Activated T-cell treated with anti-CD3 and anti-CD28 coated beads, Interleukin-2, amount 50 U/mL, for 72 hours (primary cell): ENCODE data around the gene CALN1. TPM values are rescaled to one million over a fixed set of nuclear protein-coding genes. Genes with fewer than 3 reads are reported as not detected.
"Not testable (repeated sequence)": the region's sequence is repeated elsewhere in the genome, so short reads cannot be mapped to it uniquely, and the experiment has no call there.

Source experiments
- ATAC-seq, 2 donors: fragments of 150-1000 bp; cut with Tn5 transposase; replicated peaks in 1 of 2; 2 replicates each; pipeline ENCODE4 v1.10.0; 2021; ENCODE audit warnings: moderate library complexity in 2 of 2, mild to moderate bottlenecking in 1 of 2
- DNase-seq, 2 donors: peaks; one replicate each; pipeline ENCODE4 v3.0.0; 2021 to 2022; ENCODE audit warnings: mixed read lengths in 1 of 2
- H3K27ac Mint-ChIP-seq: one replicate; pipeline ENCODE4 v1.8.0; 2022; ENCODE audit warnings: mild to moderate bottlenecking, moderate library complexity, mixed read lengths
- H3K27me3 Mint-ChIP-seq: one replicate; pipeline ENCODE4 v1.8.0; 2022; ENCODE audit warnings: low read depth, mixed read lengths
- H3K36me3 Mint-ChIP-seq, 2 donors: one replicate each; pipeline ENCODE4 v1.8.0; 2022; ENCODE audit warnings: mixed read lengths in 2 of 2, mild to moderate bottlenecking in 1 of 2; ENCODE audit not compliant: insufficient read depth in 2 of 2
- H3K4me1 Mint-ChIP-seq: one replicate; pipeline ENCODE4 v1.8.0; 2022; ENCODE audit warnings: low read depth, mixed read lengths
- H3K4me3 Mint-ChIP-seq, 2 donors: one replicate each; pipeline ENCODE4 v1.8.0; 2022; ENCODE audit warnings: mild to moderate bottlenecking in 2 of 2, mixed read lengths in 2 of 2, moderate library complexity in 2 of 2
- H3K9me3 Mint-ChIP-seq, 2 donors: one replicate each; pipeline ENCODE4 v1.8.0; 2022; ENCODE audit warnings: mixed read lengths in 2 of 2
- total RNA-seq, 2 donors: library from RNA; stranded (reverse); gene quantifications; one replicate each; pipeline ENCODE4 v1.2.3, GENCODE V29; 2022

CALN1 gene
- total RNA-seq, 2 donors from 2014 or later, result 0.86 TPM; not detected in 1

DNA sequence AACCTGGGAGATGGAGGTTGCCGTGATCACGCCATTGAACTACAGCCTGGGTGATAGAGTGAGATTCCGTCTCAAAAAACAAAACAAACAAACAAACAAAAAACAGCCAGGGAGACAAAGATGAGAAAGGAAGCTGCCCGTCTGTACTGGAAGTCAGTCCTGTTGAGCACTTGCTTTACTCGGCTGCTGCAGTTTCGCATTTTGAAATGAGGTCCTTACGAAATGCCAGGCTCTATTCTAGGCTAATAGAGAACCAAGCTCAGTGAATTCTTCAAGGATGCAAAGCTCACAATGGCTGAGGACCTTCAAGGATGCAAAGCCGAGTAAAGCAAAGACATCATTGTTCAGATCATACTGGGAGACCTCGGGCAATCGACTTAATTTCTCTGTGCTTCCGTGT lies 333.3 kb downstream of the CALN1 start:
- no peak for ATAC-seq
- no peaks in the 10 kb centered on the region for H3K4me1 Mint-ChIP-seq
- DNase-seq, result no peak
- H3K36me3 Mint-ChIP-seq, result no peaks in the 10 kb centered on the region
- H3K4me3 Mint-ChIP-seq, result no peak overlapping the region
- peaks cover 2 to 8% of the 10 kb centered on the region in 2 donors for H3K9me3 Mint-ChIP-seq
- no peak overlapping the region for H3K27ac Mint-ChIP-seq
- H3K27me3 Mint-ChIP-seq, result no peaks in the 10 kb centered on the region

GRCh38 chr7:72078301-72078700 lies 333.8 kb downstream of the CALN1 start:
- H3K27ac Mint-ChIP-seq, result no peak overlapping the region
- no peaks in the 10 kb centered on the region for H3K4me1 Mint-ChIP-seq
- H3K27me3 Mint-ChIP-seq, result no peaks in the 10 kb centered on the region
- ATAC-seq (no peak), DNase-seq (no peak)
- H3K36me3 Mint-ChIP-seq, result no peaks in the 10 kb centered on the region
- H3K4me3 Mint-ChIP-seq, result no peak overlapping the region
- H3K9me3 Mint-ChIP-seq, result peaks cover 2 to 8% of the 10 kb centered on the region in 2 donors

GRCh38 chr7:72077786-72078185 lies 334.4 kb downstream of the CALN1 start:
- Mint-ChIP-seq H3K4me3 (no peak overlapping the region), H3K27ac (no peak overlapping the region), H3K36me3 (no peaks in the 10 kb centered on the region), H3K9me3 (peaks cover 2 to 9% of the 10 kb centered on the region in 2 donors), H3K27me3 (no peaks in the 10 kb centered on the region), H3K4me1 (no peaks in the 10 kb centered on the region)
- ATAC-seq, result no peak
- no peak for DNase-seq

DNA sequence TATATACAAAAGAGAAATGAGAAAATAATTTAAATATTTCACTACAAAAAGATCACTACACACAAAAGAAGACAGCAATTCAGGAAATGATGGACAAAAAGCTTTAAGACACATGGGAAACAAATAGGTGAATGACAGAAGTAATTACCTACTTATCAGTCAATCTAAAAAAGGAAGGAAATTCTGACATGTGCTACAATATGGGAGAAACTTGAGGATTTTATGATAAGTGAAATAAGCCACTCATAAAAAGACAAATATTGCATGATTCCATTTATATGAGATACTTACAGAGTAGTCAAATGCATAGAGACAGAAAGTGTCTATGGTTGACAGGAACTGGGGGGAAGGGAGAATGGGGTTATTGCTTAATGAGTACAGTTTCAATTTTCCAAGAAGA lies 339.2 kb downstream of the CALN1 start:
- DNase-seq (no peak), ATAC-seq (no peak)
- Mint-ChIP-seq H3K27ac (no peak overlapping the region), H3K27me3 (no peaks in the 10 kb centered on the region), H3K9me3 (peaks cover 5 to 11% of the 10 kb centered on the region in 2 donors), H3K36me3 (peaks cover 0 to 3% of the 10 kb centered on the region in 2 donors), H3K4me1 (no peaks in the 10 kb centered on the region), H3K4me3 (no peak overlapping the region)

DNA sequence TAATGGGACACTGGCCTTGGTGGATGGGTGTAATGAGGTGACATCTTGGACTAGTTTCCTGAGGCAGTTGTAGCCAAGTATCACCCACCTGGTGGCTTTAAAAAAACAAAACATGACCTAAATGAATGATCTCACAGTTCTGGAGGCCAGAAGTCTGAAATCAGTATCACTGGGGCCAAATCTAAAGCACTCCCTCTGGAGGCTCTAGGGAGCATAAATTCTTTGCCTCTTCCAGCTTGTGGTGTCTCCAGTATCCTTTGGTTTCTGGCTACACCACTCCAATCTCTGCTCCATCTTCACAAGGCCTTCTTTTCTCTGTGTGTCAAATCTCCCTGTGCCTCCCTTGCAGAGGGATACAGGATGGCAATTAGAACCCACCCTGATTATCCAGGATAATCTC lies 342.9 kb downstream of the CALN1 start:
- Mint-ChIP-seq H3K9me3 (peaks cover 5 to 14% of the 10 kb centered on the region in 2 donors), H3K36me3 (peaks cover 0 to 3% of the 10 kb centered on the region in 2 donors), H3K27ac (no peak overlapping the region), H3K4me1 (no peaks in the 10 kb centered on the region), H3K27me3 (no peaks in the 10 kb centered on the region), H3K4me3 (no peak overlapping the region)
- DNase-seq (no peak), ATAC-seq (no peak)

DNA sequence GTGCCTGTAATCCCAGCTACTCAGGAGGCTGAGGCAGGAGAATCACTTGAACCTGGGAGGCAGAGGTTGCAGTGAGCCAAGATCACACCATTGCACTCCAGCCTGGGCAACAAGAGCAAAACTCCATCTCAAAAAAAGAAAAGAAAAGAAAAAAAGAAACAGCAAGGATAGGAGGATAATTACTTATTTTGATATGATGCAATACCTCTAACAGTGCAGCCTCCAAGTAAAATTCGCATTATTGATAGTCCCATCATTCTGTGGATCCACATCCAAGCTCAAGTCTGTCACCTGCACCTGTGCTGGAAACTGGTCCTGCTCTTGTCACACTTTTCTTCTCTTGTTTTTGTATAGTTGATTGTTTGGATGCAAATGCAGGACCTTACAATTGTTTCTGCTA lies 346.4 kb downstream of the CALN1 start:
- not testable (repeated sequence) for H3K4me3 Mint-ChIP-seq, DNase-seq, H3K36me3 Mint-ChIP-seq, ATAC-seq, H3K27ac Mint-ChIP-seq, H3K4me1 Mint-ChIP-seq, H3K27me3 Mint-ChIP-seq, H3K9me3 Mint-ChIP-seq

GRCh38 chr7:72064916-72065315 lies 347.2 kb downstream of the CALN1 start:
- no peak for DNase-seq
- Mint-ChIP-seq H3K4me1 (no peaks in the 10 kb centered on the region), H3K9me3 (peaks cover 0 to 10% of the 10 kb centered on the region in 2 donors), H3K4me3 (no peak overlapping the region), H3K27ac (no peak overlapping the region), H3K27me3 (no peaks in the 10 kb centered on the region), H3K36me3 (no peaks in the 10 kb centered on the region)
- ATAC-seq, result no peak

- Mint-ChIP-seq H3K9me3 (peaks cover 0 to 8% of the 10 kb centered on the region in 2 donors), H3K36me3 (no peaks in the 10 kb centered on the region), H3K4me3 (no peak overlapping the region), H3K27ac (no peak overlapping the region), H3K4me1 (no peaks in the 10 kb centered on the region), H3K27me3 (no peaks in the 10 kb centered on the region)
- ATAC-seq (no peak), DNase-seq (no peak)
Measured at GRCh38 chr7:72063330-72063729, 348.8 kb downstream of the CALN1 start.

- no peak overlapping the region for H3K27ac Mint-ChIP-seq
- H3K4me1 Mint-ChIP-seq, result peaks cover 2% of the 10 kb centered on the region
- H3K27me3 Mint-ChIP-seq, result no peaks in the 10 kb centered on the region
- H3K9me3 Mint-ChIP-seq, result peaks cover 0 to 8% of the 10 kb centered on the region in 2 donors
- ATAC-seq, result no peak
- DNase-seq, result no peak
- H3K36me3 Mint-ChIP-seq, result no peaks in the 10 kb centered on the region
- no peak overlapping the region for H3K4me3 Mint-ChIP-seq
Measured at GRCh38 chr7:72062666-72063065, 349.5 kb downstream of the CALN1 start.

DNA sequence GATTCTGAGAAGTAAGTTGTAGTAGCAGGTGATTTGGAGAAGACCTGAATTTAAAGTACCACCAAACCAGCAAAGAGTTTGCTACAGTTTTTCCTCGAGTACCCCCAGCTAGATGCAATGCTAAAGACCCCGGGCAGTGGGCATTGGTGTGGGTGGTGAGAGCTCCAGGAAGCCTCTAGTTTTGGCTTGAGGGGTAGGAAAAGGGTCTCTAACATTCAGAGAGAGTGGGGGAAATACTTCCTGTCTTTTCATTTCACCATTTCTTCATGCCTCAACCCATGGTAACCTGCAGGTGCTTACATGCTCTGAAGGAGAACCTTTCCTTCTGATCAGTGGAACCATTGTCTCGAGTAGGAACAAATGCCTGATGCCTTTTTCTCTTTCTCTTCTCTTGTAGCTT lies 352.2 kb downstream of the CALN1 start:
- Mint-ChIP-seq H3K27me3 (no peaks in the 10 kb centered on the region), H3K4me1 (peaks cover 5% of the 10 kb centered on the region), H3K4me3 (no peak overlapping the region), H3K9me3 (peaks cover 0 to 5% of the 10 kb centered on the region in 2 donors), H3K36me3 (no peaks in the 10 kb centered on the region), H3K27ac (no peak overlapping the region)
- DNase-seq (no peak), ATAC-seq (no peak)

- no peak for ATAC-seq
- Mint-ChIP-seq H3K27ac (no peak overlapping the region), H3K27me3 (no peaks in the 10 kb centered on the region), H3K4me3 (peak overlapping the region in 1 of 2 donors; percentile 20), H3K4me1 (peaks cover 5% of the 10 kb centered on the region), H3K9me3 (peaks cover 4 to 10% of the 10 kb centered on the region in 2 donors), H3K36me3 (no peaks in the 10 kb centered on the region)
- no peak for DNase-seq
Measured at GRCh38 chr7:72058579-72058978, 353.6 kb downstream of the CALN1 start.

GRCh38 chr7:72057796-72058195 lies 354.3 kb downstream of the CALN1 start:
- no peak overlapping the region for H3K27ac Mint-ChIP-seq
- H3K4me1 Mint-ChIP-seq, result peaks cover 5% of the 10 kb centered on the region
- ATAC-seq (no peak), DNase-seq (no peak)
- H3K4me3 Mint-ChIP-seq, result no peak overlapping the region
- peaks cover 4 to 11% of the 10 kb centered on the region in 2 donors for H3K9me3 Mint-ChIP-seq
- no peaks in the 10 kb centered on the region for H3K27me3 Mint-ChIP-seq
- no peaks in the 10 kb centered on the region for H3K36me3 Mint-ChIP-seq

DNA sequence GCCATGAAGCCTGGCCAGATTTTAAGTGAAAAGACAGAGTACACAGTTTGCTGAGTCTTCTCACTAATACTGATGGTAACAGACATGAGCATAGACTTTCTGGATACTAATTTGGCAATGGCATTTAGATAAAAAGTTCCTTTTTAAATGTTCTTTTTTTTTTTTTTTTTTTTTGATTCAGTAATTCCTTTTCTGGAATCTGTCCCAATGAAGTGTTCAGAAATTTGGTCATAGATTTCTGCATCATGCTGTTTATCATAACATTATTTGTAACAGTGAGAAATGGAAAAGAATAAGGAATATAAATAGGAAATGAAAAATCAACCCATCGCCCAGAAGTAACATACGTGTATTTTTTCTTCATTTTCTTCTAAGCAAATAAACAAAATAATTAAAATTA lies 354.9 kb downstream of the CALN1 start:
- peaks cover 4 to 11% of the 10 kb centered on the region in 2 donors for H3K9me3 Mint-ChIP-seq
- no peak overlapping the region for H3K4me3 Mint-ChIP-seq
- no peaks in the 10 kb centered on the region for H3K36me3 Mint-ChIP-seq
- H3K4me1 Mint-ChIP-seq, result peaks cover 5% of the 10 kb centered on the region
- DNase-seq (no peak), ATAC-seq (no peak)
- H3K27me3 Mint-ChIP-seq, result no peaks in the 10 kb centered on the region
- H3K27ac Mint-ChIP-seq, result no peak overlapping the region

DNA sequence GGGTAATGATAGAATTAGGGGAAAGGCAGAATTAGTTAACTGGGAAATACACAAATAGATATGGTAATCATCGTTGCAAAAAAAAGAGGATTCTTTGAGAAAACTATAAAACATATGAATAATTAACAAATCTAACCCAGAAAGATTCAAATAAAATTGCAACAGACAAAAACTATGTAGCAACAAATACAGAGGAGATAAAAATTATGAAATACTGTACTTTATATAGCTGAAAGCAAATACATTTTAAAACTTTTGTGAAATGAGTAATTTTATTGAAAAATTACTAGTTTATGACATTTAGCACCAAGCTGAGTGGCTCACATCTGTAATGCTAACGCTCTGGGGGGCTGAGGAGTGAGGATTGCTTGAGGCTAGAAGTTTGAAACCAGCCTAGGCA lies 356.7 kb downstream of the CALN1 start:
- Mint-ChIP-seq H3K9me3 (peaks cover 4 to 6% of the 10 kb centered on the region in 2 donors), H3K27me3 (no peaks in the 10 kb centered on the region), H3K4me1 (peaks cover 5% of the 10 kb centered on the region), H3K36me3 (no peaks in the 10 kb centered on the region), H3K27ac (no peak overlapping the region), H3K4me3 (no peak overlapping the region)
- DNase-seq (no peak), ATAC-seq (no peak)
